Peyer's patch (tissue), 4 donors: ENCODE measurements around the gene CLCF1.

ENCODE experiments used
- CTCF ChIP-seq, 6 experiments: fragments of 450-650 bp in 4 of 6; fragments of 200-600 bp in 2 of 6; sonication (generic) in 1 of 6; IDR thresholded peaks; one replicate each; pipeline ENCODE4 v1.5.1; 2017 to 2019; ENCODE audit warnings: antibody characterized with exemption in 6 of 6, mild to moderate bottlenecking in 3 of 6, moderate library complexity in 1 of 6
- POLR2A ChIP-seq, 2 donors: fragments of 450-650 bp; IDR thresholded peaks; one replicate each; pipeline ENCODE4 v1.5.1; 2017; ENCODE audit warnings: antibody characterized with exemption in 2 of 2, mild to moderate bottlenecking in 2 of 2, moderate library complexity in 2 of 2

GRCh38 chr11:67406969-67407687 is 33.7 kb upstream of the CLCF1 start:
- TF ChIP-seq CTCF (IDR thresholded peaks at IDR 0.05) (no peak), POLR2A (IDR thresholded peaks at IDR 0.05) (no peak)
